ENCODE measurements around the gene NCKAP1. TPM values are rescaled to one million over a fixed set of nuclear protein-coding genes. Genes with fewer than 3 reads are reported as not detected.
"Not testable (repeated sequence)": the region's sequence is repeated elsewhere in the genome, so short reads cannot be mapped to it uniquely, and the experiment has no call there.

NCKAP1 gene
- total RNA-seq, 4 donors from 2014 or later = 185 to 345 (median 292) TPM

- no peaks in the 10 kb centered on the region for H3K27me3 ChIP-seq
- no peak for TF ChIP-seq POLR2AphosphoS5 (IDR thresholded peaks at IDR 0.05)
- no peak for TF ChIP-seq CTCF (IDR thresholded peaks at IDR 0.05)
- no peak for TF ChIP-seq EP300 (IDR thresholded peaks at IDR 0.05)
- no peak for TF ChIP-seq POLR2A (IDR thresholded peaks at IDR 0.05)
- H3K9me3 ChIP-seq = no peaks in the 10 kb centered on the region
- ATAC-seq = no peak
- H3K36me3 ChIP-seq = peaks cover 0 to 50% of the 10 kb centered on the region in 2 donors
- 92 to 93% methylated on average over 9 to 10 of the region's 10 CpGs for WGBS, 2 donors (ENCODE audit: low coverage in 1 of 2)
- peaks cover 0 to 18% (median 0%) of the 10 kb centered on the region in 3 donors for H3K4me1 ChIP-seq
- no peak overlapping the region for H3K4me3 ChIP-seq
- H3K27ac ChIP-seq = no peak overlapping the region
Measured at GRCh38 chr2:183000846-183001245, 37.4 kb downstream of the NCKAP1 start.

- ATAC-seq = no peak
- no peaks in the 10 kb centered on the region for H3K27me3 ChIP-seq
- no peak overlapping the region for H3K27ac ChIP-seq
- peaks cover 0 to 4% (median 0%) of the 10 kb centered on the region in 3 donors for H3K4me1 ChIP-seq
- peaks cover 4 to 57% of the 10 kb centered on the region in 2 donors for H3K36me3 ChIP-seq
- no peak overlapping the region for H3K4me3 ChIP-seq
- 86 to 90% methylated on average over 2 to 3 of the region's 3 CpGs for WGBS, 2 donors (ENCODE audit: low coverage in 1 of 2)
- no peak for TF ChIP-seq CTCF (IDR thresholded peaks at IDR 0.05)
- no peak for TF ChIP-seq POLR2AphosphoS5 (IDR thresholded peaks at IDR 0.05)
- no peak for TF ChIP-seq EP300 (IDR thresholded peaks at IDR 0.05)
- H3K9me3 ChIP-seq = no peaks in the 10 kb centered on the region
Measured at GRCh38 chr2:182999348-183000028, 38.8 kb downstream of the NCKAP1 start.

GRCh38 chr2:182994228-182994912 lies 43.9 kb downstream of the NCKAP1 start:
- TF ChIP-seq EP300 (IDR thresholded peaks at IDR 0.05) (no peak), POLR2A (IDR thresholded peaks at IDR 0.05) (no peak), CTCF (IDR thresholded peaks at IDR 0.05) (no peak), POLR2AphosphoS5 (IDR thresholded peaks at IDR 0.05) (no peak)
- no peaks in the 10 kb centered on the region for H3K27me3 ChIP-seq
- no peak overlapping the region for H3K4me3 ChIP-seq
- no peak overlapping the region for H3K27ac ChIP-seq
- no peak for ATAC-seq
- WGBS, 2 donors (ENCODE audit: low coverage in 1 of 2) = 94 to 100% methylated on average over 3 to 7 of the region's 13 CpGs
- H3K9me3 ChIP-seq = no peaks in the 10 kb centered on the region
- H3K4me1 ChIP-seq = no peaks in the 10 kb centered on the region
- H3K36me3 ChIP-seq = peaks cover 4 to 68% of the 10 kb centered on the region in 2 donors

GRCh38 chr2:182982941-182983340 lies 55.3 kb downstream of the NCKAP1 start:
- Histone ChIP-seq H3K36me3 (peaks cover 6 to 80% of the 10 kb centered on the region in 2 donors), H3K27ac (no peak overlapping the region), H3K9me3 (no peaks in the 10 kb centered on the region), H3K27me3 (no peaks in the 10 kb centered on the region), H3K4me1 (peaks cover 0 to 6% (median 0%) of the 10 kb centered on the region in 3 donors), H3K4me3 (no peak overlapping the region)
- no peak for ATAC-seq
- TF ChIP-seq POLR2A (IDR thresholded peaks at IDR 0.05) = no peak
- TF ChIP-seq EP300 (IDR thresholded peaks at IDR 0.05) = no peak
- no peak for TF ChIP-seq CTCF (IDR thresholded peaks at IDR 0.05)
- TF ChIP-seq POLR2AphosphoS5 (IDR thresholded peaks at IDR 0.05) = no peak
- WGBS, 2 donors (ENCODE audit: low coverage in 1 of 2) = 17 to 35% methylated on average over 2 of the region's 2 CpGs

GRCh38 chr2:182981475-182981874 lies 56.8 kb downstream of the NCKAP1 start:
- H3K4me3 ChIP-seq, H3K27ac ChIP-seq, H3K27me3 ChIP-seq, ATAC-seq, H3K4me1 ChIP-seq, H3K9me3 ChIP-seq: not testable (repeated sequence)
- H3K36me3 ChIP-seq = peaks cover 6 to 80% of the 10 kb centered on the region in 2 donors
- whole genome bisulfite sequencing, 2 donors (ENCODE audit: low coverage in 1 of 2) = 66 to 82% methylated on average over 4 of the region's 4 CpGs

Data from gastroesophageal sphincter (tissue), 4 donors.